ENCODE results near the gene ADAD1. TPM values are rescaled to one million over a fixed set of nuclear protein-coding genes. Genes with fewer than 3 reads are reported as not detected.

ADAD1 gene
- not detected for total RNA-seq (2021; fragmentation: NEBNext Ultra II Directional; extraction: Animal tissue kit (Norgen Biotek cat#: 25700))
- long read RNA-seq, result 0 reads

DNA sequence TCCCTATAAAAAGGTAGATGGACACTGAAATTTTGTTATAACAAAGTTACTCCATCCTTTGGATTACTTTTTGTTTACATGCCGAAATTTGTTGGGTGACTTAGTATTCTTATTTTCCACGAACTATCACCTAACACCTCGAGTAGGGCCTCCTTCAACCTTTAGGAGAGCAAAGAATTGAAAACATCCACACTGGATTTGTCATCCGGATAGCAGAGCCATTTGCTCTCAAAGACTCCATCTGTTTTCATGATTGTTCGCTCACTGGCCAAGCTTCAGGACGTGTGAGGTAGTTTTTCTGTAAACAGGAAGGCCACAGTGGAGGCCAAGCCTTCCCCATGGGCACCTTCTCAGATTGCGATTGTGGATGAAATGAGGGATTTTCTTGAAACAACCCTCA lies at the start of gene ADAD1:
ADAD1 (plus strand) TSS at position 301 of the 400 bp plus-strand sequence. CDS start 1,059 bp downstream, outside the sequence.
- no peaks in the 10 kb centered on the region for H3K9me3 Mint-ChIP-seq
- no peak within 1 kb of the TSS for H3K27ac Mint-ChIP-seq
- no peaks in the 10 kb centered on the region for H3K27me3 Mint-ChIP-seq (ENCODE audit: insufficient read depth)
- TF ChIP-seq, protein P1, sequence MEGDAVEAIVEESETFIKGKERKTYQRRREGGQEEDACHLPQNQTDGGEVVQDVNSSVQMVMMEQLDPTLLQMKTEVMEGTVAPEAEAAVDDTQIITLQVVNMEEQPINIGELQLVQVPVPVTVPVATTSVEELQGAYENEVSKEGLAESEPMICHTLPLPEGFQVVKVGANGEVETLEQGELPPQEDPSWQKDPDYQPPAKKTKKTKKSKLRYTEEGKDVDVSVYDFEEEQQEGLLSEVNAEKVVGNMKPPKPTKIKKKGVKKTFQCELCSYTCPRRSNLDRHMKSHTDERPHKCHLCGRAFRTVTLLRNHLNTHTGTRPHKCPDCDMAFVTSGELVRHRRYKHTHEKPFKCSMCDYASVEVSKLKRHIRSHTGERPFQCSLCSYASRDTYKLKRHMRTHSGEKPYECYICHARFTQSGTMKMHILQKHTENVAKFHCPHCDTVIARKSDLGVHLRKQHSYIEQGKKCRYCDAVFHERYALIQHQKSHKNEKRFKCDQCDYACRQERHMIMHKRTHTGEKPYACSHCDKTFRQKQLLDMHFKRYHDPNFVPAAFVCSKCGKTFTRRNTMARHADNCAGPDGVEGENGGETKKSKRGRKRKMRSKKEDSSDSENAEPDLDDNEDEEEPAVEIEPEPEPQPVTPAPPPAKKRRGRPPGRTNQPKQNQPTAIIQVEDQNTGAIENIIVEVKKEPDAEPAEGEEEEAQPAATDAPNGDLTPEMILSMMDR (IDR thresholded peaks at IDR 0.05), result no peak
- H3K4me3 Mint-ChIP-seq, result no peak within 1 kb of the TSS
- no peak for DNase-seq
- no peaks in the 10 kb centered on the region for H3K36me3 Mint-ChIP-seq (ENCODE audit: low read depth)
- peaks cover 7% of the 10 kb centered on the region; the same call in 1 of the 2 replicates for H3K4me1 Mint-ChIP-seq (ENCODE audit: low read depth)

DNA sequence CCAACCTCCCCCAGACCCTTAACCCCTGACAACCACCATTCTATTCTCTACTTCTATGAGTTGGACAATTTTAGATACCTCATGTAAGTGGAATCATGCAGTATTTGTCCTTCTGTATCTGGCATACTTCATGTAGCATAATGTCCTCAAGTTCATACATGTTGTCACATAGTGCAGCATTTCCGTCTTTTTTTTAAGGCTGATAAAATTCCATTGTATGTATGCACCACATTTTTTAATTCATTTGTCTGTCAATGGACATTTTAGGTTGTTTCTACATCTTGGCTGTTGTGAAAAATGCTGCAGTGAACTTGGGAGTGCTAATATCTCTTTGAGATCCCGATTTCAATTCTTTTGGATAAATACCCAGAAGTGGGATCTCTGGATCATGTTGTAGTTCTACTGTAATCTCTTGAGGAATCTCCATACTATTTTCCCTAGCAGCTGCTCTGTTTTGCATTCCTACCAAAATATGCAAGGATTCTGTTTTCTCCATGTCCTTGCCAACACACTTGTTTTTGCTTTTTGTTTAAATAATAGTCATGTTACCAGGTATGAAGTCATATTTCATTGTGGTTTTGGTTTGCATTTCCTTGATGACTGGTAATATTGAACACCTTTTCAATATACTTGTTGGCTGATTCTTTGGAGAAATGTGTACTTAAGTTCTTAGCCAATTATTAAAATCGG lies 48.8 kb upstream of the ADAD1 start:
- no peaks in the 10 kb centered on the region for H3K9me3 Mint-ChIP-seq
- peak overlapping the region; percentile 76 for H3K27ac Mint-ChIP-seq
- TF ChIP-seq, protein P1 (IDR thresholded peaks at IDR 0.05), result no peak
- peaks cover 7% of the 10 kb centered on the region for H3K36me3 Mint-ChIP-seq (ENCODE audit: low read depth)
- H3K4me1 Mint-ChIP-seq (ENCODE audit: low read depth), result peaks cover 17% of the 10 kb centered on the region
- no peak overlapping the region for H3K4me3 Mint-ChIP-seq
- H3K27me3 Mint-ChIP-seq (ENCODE audit: insufficient read depth), result no peaks in the 10 kb centered on the region
- DNase-seq, result peak; percentile 85

DNA sequence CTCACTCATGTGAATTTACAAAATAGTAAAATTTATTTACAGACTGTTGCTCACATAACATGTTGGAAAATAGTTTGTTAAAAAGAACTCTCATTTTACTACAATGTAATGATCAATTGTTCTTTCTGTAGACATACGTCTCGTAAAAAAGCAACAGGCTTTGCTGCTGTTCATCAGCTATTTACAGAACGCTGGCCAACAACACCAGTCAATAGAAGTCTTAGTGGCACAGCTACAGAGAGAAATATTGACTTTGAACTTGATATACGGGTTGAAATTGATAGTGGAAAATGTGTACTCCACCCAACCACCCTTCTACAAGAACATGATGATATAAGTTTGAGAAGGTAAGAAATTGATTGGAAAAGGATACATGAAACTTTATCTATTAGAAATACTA lies 47.6 kb upstream of the ADAD1 start:
- TF ChIP-seq, protein P1 (IDR thresholded peaks at IDR 0.05), result no peak
- Mint-ChIP-seq H3K4me3 (no peak overlapping the region), H3K36me3 (ENCODE audit: low read depth) (peaks cover 10% of the 10 kb centered on the region), H3K9me3 (no peaks in the 10 kb centered on the region), H3K27ac (peak overlapping the region; percentile 4; the same call in 1 of the 2 replicates), H3K27me3 (ENCODE audit: insufficient read depth) (no peaks in the 10 kb centered on the region), H3K4me1 (ENCODE audit: low read depth) (peaks cover 17% of the 10 kb centered on the region)
- no peak for DNase-seq

DNA sequence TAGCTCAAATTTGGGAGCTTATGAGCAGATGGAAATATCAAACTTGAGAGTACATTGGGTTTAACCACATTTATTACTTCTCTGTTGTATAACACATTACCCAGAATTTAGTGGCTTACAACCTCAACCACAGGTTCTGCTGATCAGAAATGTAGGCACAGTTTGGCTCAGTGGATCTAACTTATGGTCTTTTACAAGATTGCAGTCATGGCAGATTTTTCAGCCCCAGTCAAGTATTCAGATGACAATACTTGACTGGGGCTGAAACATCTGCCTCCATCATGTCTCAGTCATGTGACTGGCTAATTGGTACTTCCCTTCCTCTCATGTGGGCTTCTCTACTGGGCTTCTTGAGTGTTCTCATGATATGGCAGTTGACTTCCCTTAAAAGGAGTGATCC lies 44.0 kb upstream of the ADAD1 start:
- no peak overlapping the region for H3K4me3 Mint-ChIP-seq
- H3K36me3 Mint-ChIP-seq (ENCODE audit: low read depth), result peaks cover 16% of the 10 kb centered on the region
- H3K27ac Mint-ChIP-seq, result no peak overlapping the region
- no peaks in the 10 kb centered on the region for H3K9me3 Mint-ChIP-seq
- TF ChIP-seq, protein P1 (IDR thresholded peaks at IDR 0.05), result no peak
- H3K4me1 Mint-ChIP-seq (ENCODE audit: low read depth), result peaks cover 15% of the 10 kb centered on the region
- no peaks in the 10 kb centered on the region for H3K27me3 Mint-ChIP-seq (ENCODE audit: insufficient read depth)
- DNase-seq, result no peak

DNA sequence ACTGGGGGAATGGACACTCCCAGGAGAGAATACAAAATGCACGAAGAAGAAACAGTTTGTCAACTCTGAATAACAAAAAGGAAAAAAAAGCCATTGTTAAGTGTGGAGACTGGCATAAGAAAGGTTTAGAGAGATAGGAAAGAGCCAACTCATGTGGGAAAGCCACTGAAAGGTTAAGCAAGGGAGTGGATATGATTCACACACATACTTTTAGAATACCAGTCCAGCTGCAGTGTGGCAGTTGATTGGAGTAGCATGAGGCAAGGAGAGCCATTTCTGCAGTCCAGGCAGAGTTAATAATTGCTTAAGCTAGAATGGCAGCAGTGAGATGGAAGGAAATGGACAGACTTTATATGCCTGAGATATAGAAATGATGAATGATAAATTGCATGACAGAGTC lies 36.9 kb upstream of the ADAD1 start:
- Mint-ChIP-seq H3K27ac (peak overlapping the region; percentile 82), H3K4me3 (no peak overlapping the region), H3K27me3 (ENCODE audit: insufficient read depth) (no peaks in the 10 kb centered on the region; the same call in 1 of the 2 replicates), H3K4me1 (ENCODE audit: low read depth) (peaks cover 38% of the 10 kb centered on the region), H3K36me3 (ENCODE audit: low read depth) (peaks cover 9% of the 10 kb centered on the region), H3K9me3 (no peaks in the 10 kb centered on the region)
- peak; percentile 88 for DNase-seq
- TF ChIP-seq, protein P1 (IDR thresholded peaks at IDR 0.05), result no peak
